K562 (cell line): ENCODE data around the gene MYB. TPM values are rescaled to one million over a fixed set of nuclear protein-coding genes. Genes with fewer than 3 reads are reported as not detected.

Experiments
- ARID3B ChIP-seq: fragments of 250-450 bp; sonication (Bioruptor Pico); IDR thresholded peaks from 2 replicates; pipeline ENCODE4 v1.4.0; 2020; ENCODE audit warnings: borderline replicate concordance
- BDP1 ChIP-seq: IDR thresholded peaks from 3 replicates; pipeline ENCODE4 v1.6.1; 2011; ENCODE audit not compliant: insufficient read length, insufficient read depth
- BMI1 ChIP-seq: fragments of 150-350 bp; IDR thresholded peaks from 2 replicates; pipeline ENCODE4 v1.6.1; 2014; ENCODE audit warnings: low read length
- CBX5 ChIP-seq: IDR thresholded peaks from 2 replicates; pipeline ENCODE4 v1.6.1; 2014; ENCODE audit warnings: low read depth, borderline replicate concordance
- CCAR2 ChIP-seq: fragments of 200-400 bp; formaldehyde crosslinking; IDR thresholded peaks from 2 replicates; pipeline ENCODE4 v1.6.1; 2017; ENCODE audit warnings: mild to moderate bottlenecking, low read depth, low read length
- ELF1 ChIP-seq: fragments of 200-800 bp; sonication (Bioruptor generic); IDR thresholded peaks from 2 replicates; pipeline ENCODE4 v1.6.1; 2016; ENCODE audit warnings: missing genetic modification characterization, missing compliant biosample characterization
- FUS ChIP-seq: fragments of 200-400 bp; formaldehyde crosslinking; optimal IDR thresholded peaks from 2 replicates; pipeline ENCODE3; 2017; ENCODE audit warnings: low read depth, low read length
- HDGF ChIP-seq: fragments of 450-650 bp; IDR thresholded peaks from 2 replicates; pipeline ENCODE4 v1.6.1; 2016
- KLF1 ChIP-seq: fragments of 450-650 bp; IDR thresholded peaks from 2 replicates; pipeline ENCODE4 v1.6.1; 2016; ENCODE audit warnings: missing genetic modification characterization, missing compliant biosample characterization
- MYNN ChIP-seq, 2 experiments: sonication (generic); formaldehyde crosslinking in 1 of 2; IDR thresholded peaks; 2 replicates each; pipeline versions ENCODE4 v1.5.0 to v1.6.1; 2016 to 2020; ENCODE audit warnings: antibody characterized with exemption in 1 of 2, missing genetic modification reagents in 1 of 2
- NCOR1 ChIP-seq: fragments of 450-650 bp; IDR thresholded peaks from 2 replicates; pipeline ENCODE4 v1.6.1; 2016; ENCODE audit warnings: mild to moderate bottlenecking, moderate library complexity
- NKRF ChIP-seq: fragments of 450-650 bp; IDR thresholded peaks from 2 replicates; pipeline ENCODE4 v1.6.1; 2016; ENCODE audit warnings: borderline replicate concordance
- NONO ChIP-seq, 2 experiments: fragments of 200-400 bp in 1 of 2; fragments of 450-650 bp in 1 of 2; formaldehyde crosslinking in 1 of 2; IDR thresholded peaks; 2 replicates each; pipeline ENCODE4 v1.6.1; 2017; ENCODE audit warnings: low read depth in 2 of 2, mild to moderate bottlenecking in 2 of 2, moderate library complexity in 2 of 2, low read length in 1 of 2
- NR2C1 ChIP-seq, 2 experiments: fragments of 450-650 bp; IDR thresholded peaks; 2 replicates each; pipeline ENCODE4 v1.6.1; 2017; ENCODE audit warnings: mild to moderate bottlenecking in 2 of 2, antibody characterized with exemption in 1 of 2, inconsistent platforms in 1 of 2, missing compliant biosample characterization in 1 of 2, missing genetic modification characterization in 1 of 2
- NR4A1 ChIP-seq, 2 experiments: fragments of 250-450 bp in 1 of 2; fragments of 450-650 bp in 1 of 2; sonication (Bioruptor Pico) in 1 of 2; IDR thresholded peaks; 2 replicates each; pipeline versions ENCODE4 v1.4.0 to v1.6.1; 2016 to 2020; ENCODE audit warnings: mild to moderate bottlenecking in 2 of 2, missing compliant biosample characterization in 1 of 2, missing genetic modification characterization in 1 of 2, moderate library complexity in 1 of 2
- PREB ChIP-seq: sonication (generic); formaldehyde crosslinking; IDR thresholded peaks from 2 replicates; pipeline ENCODE4 v1.8.1; 2023; ENCODE audit warnings: mild to moderate bottlenecking, missing genetic modification reagents
- RBM22 ChIP-seq: fragments of 200-400 bp; formaldehyde crosslinking; IDR thresholded peaks from 2 replicates; pipeline ENCODE4 v1.6.1; 2018; ENCODE audit warnings: low read length, low read depth; ENCODE audit not compliant: poor library complexity, severe bottlenecking
- RFX1 ChIP-seq: fragments of 450-650 bp; IDR thresholded peaks from 2 replicates; pipeline ENCODE4 v1.6.1; 2016; ENCODE audit warnings: mild to moderate bottlenecking, moderate library complexity
- RNF219 ChIP-seq: fragments of 250-450 bp; sonication (Bioruptor Pico); IDR thresholded peaks from 2 replicates; pipeline ENCODE4 v1.5.0; 2022; ENCODE audit warnings: mild to moderate bottlenecking
- RUNX1 ChIP-seq: sonication (generic); IDR thresholded peaks from 2 replicates; pipeline ENCODE4 v1.6.1; 2016; ENCODE audit warnings: antibody characterized with exemption, low read depth
- ZNF384 ChIP-seq: IDR thresholded peaks from 2 replicates; pipeline ENCODE4 v1.6.1; 2012; ENCODE audit warnings: low read depth, low read length, improper control_type of control experiment
- ZNF583 ChIP-seq: fragments of 250-450 bp; sonication (Bioruptor Pico); IDR thresholded peaks from 2 replicates; pipeline ENCODE4 v1.4.0; 2020
- polyA plus RNA-seq, 8 experiments: library from polyadenylated mRNA; depleted of rRNA in 4 of 8; stranded (reverse) in 5 of 8; unstranded in 3 of 8; fragments of >200 nt; fragmentation: Nextera tagmentation in 2 of 8; fragmentation: Illumina TruSeq in 1 of 8; extraction: Ambion mirVana in 2 of 8; extraction: Trizol in 1 of 8; gene quantifications; 2 replicates each; pipeline versions ENCODE4 v1.2.1 to v1.2.3, GENCODE V29; 2011 to 2014; ENCODE audit warnings: inconsistent platforms in 1 of 8, missing spikeins in 1 of 8
- total RNA-seq, 7 experiments: library from RNA; depleted of rRNA in 6 of 7; stranded (reverse); fragments of >200 nt in 6 of 7; fragmentation: Illumina TruSeq in 2 of 7; extraction: Trizol in 2 of 7; gene quantifications; 2 replicates each; pipeline versions ENCODE4 v1.2.1 to v1.2.3, GENCODE V29; 2011 to 2021; ENCODE audit warnings: low replicate concordance in 1 of 7

MYB gene
- total and polyA plus RNA-seq, 9 of the 15 experiments (the other 6 are each of a cell fraction or from before 2014, with no cell fraction given) = 35.8 to 218 (median 140) TPM

GRCh38 chr6:135146162-135146934 lies 34.8 kb upstream of the MYB start (continued):
- 0 out of 2 replicates have a peak, but pooled peaks have one; percentile 62 for TF ChIP-seq ZNF583 (CRISPR knock-in tag)
- TF ChIP-seq NKRF = no peak
- no peak for TF ChIP-seq MYNN (IDR thresholded peaks at IDR 0.05)
- no peak for TF ChIP-seq MYNN (CRISPR knock-in tag; IDR thresholded peaks at IDR 0.05)
- no peak for TF ChIP-seq ELF1 (tag)
- 0 out of 2 replicates have a peak, but pooled peaks have one; percentile 14 for TF ChIP-seq NR2C1 (IDR thresholded peaks at IDR 0.05)
- peak; percentile 61 for TF ChIP-seq NR2C1 (tag; IDR thresholded peaks at IDR 0.05)
- no peak for TF ChIP-seq FUS
- no peak for TF ChIP-seq ARID3B
- no peak for TF ChIP-seq RNF219 (CRISPR knock-in tag)
- TF ChIP-seq KLF1 (tag) = no peak
- TF ChIP-seq RFX1 = no peak
- no peak for TF ChIP-seq BDP1
- TF ChIP-seq RUNX1 = no peak
- TF ChIP-seq RBM22 = no peak
- TF ChIP-seq NCOR1 = no peak
- no peak for TF ChIP-seq CCAR2
- TF ChIP-seq NR4A1 (CRISPR knock-in tag; IDR thresholded peaks at IDR 0.05) = no peak
- TF ChIP-seq NR4A1 (tag; IDR thresholded peaks at IDR 0.05) = peak; percentile 85
- TF ChIP-seq ZNF384 = no peak
- TF ChIP-seq BMI1 = no peak
- no peak for TF ChIP-seq HDGF
- TF ChIP-seq CBX5 = no peak
- TF ChIP-seq NONO (IDR thresholded peaks at IDR 0.05; ENCODE audit: low read depth in 2 of 2, low read length in 1 of 2) = no peak
- TF ChIP-seq PREB (CRISPR knock-in tag) = no peak
